Loucy (cell line): Measurements from ENCODE around the gene ATXN7L3B.
A peak's percentile ranks its signal among the peaks of the same experiment; 100 is the strongest.
"Not testable (repeated sequence)": the region's sequence is repeated elsewhere in the genome, so short reads cannot be mapped to it uniquely, and the experiment has no call there.

ENCODE experiments used
- H2AFZ ChIP-seq: fragments of 200-600 bp; sonication (generic); 2 replicates; pipeline ENCODE4 v1.6.0; 2016; ENCODE audit warnings: antibody characterized with exemption, mild to moderate bottlenecking, low read length, moderate library complexity
- H3F3A ChIP-seq: fragments of 200-600 bp; 2 replicates; pipeline ENCODE4 v1.6.0; 2016; ENCODE audit warnings: antibody characterized with exemption, low read depth, mild to moderate bottlenecking
- H3K27me3 ChIP-seq: fragments of 200-600 bp; sonication (generic); 2 replicates; pipeline ENCODE4 v1.6.1; 2014; ENCODE audit warnings: low read length, mild to moderate bottlenecking; ENCODE audit not compliant: insufficient read depth, poor library complexity, severe bottlenecking
- H3K36me3 ChIP-seq: fragments of 200-600 bp; sonication (generic); 2 replicates; pipeline ENCODE4 v1.6.1; 2016; ENCODE audit warnings: low read length; ENCODE audit not compliant: insufficient read depth
- H3K4me1 ChIP-seq: fragments of 200-600 bp; sonication (generic); 2 replicates; pipeline ENCODE4 v1.5.1; 2014; ENCODE audit warnings: low read length, mild to moderate bottlenecking; ENCODE audit not compliant: insufficient read depth, poor library complexity, severe bottlenecking
- H3K4me2 ChIP-seq: fragments of 200-600 bp; sonication (generic); 2 replicates; pipeline ENCODE4 v1.6.0; 2014; ENCODE audit warnings: antibody characterized with exemption, low read length, low read depth, mild to moderate bottlenecking; ENCODE audit not compliant: poor library complexity, severe bottlenecking
- H3K4me3 ChIP-seq: fragments of 200-600 bp; sonication (generic); 2 replicates; pipeline ENCODE4 v1.5.1; 2014; ENCODE audit warnings: low read length, mild to moderate bottlenecking, mixed read lengths; ENCODE audit not compliant: poor library complexity, severe bottlenecking
- H3K79me2 ChIP-seq: fragments of 200-600 bp; sonication (generic); 2 replicates; pipeline ENCODE4 v1.6.1; 2014; ENCODE audit warnings: low read length; ENCODE audit not compliant: insufficient read depth
- H3K9ac ChIP-seq: fragments of 200-600 bp; sonication (generic); 2 replicates; pipeline ENCODE4 v1.6.0; 2014; ENCODE audit warnings: mild to moderate bottlenecking, low read depth, low read length, moderate library complexity; ENCODE audit not compliant: poor library complexity, severe bottlenecking
- H3K9me2 ChIP-seq: fragments of 200-600 bp; sonication (generic); replicated peaks from 2 replicates; pipeline ENCODE4 v1.6.1; 2016; ENCODE audit warnings: low read depth, low read length, mixed read lengths
- H3K9me3 ChIP-seq: fragments of 200-600 bp; sonication (generic); 2 replicates; pipeline ENCODE4 v1.6.1; 2014; ENCODE audit warnings: mild to moderate bottlenecking, antibody characterized with exemption, low read length, low read depth; ENCODE audit not compliant: insufficient read depth
- H4K20me1 ChIP-seq: fragments of 200-600 bp; sonication (generic); 2 replicates; pipeline ENCODE4 v1.6.0; 2014; ENCODE audit warnings: antibody characterized with exemption, low read length, mild to moderate bottlenecking; ENCODE audit not compliant: insufficient read depth, poor library complexity, severe bottlenecking
- EZH2phosphoT487 ChIP-seq: fragments of 200-600 bp; IDR thresholded peaks from 2 replicates; pipeline ENCODE4 v1.6.1; 2018; ENCODE audit warnings: antibody characterized with exemption, mild to moderate bottlenecking, moderate library complexity, borderline replicate concordance
- TF ChIP-seq, protein P1 (sequence below): fragments of 200-600 bp; sonication (generic); conservative IDR thresholded peaks from 2 replicates; pipeline ENCODE4 v1.5.1; 2014; ENCODE audit warnings: mild to moderate bottlenecking, antibody characterized with exemption, low read length

ATXN7L3B gene

DNA sequence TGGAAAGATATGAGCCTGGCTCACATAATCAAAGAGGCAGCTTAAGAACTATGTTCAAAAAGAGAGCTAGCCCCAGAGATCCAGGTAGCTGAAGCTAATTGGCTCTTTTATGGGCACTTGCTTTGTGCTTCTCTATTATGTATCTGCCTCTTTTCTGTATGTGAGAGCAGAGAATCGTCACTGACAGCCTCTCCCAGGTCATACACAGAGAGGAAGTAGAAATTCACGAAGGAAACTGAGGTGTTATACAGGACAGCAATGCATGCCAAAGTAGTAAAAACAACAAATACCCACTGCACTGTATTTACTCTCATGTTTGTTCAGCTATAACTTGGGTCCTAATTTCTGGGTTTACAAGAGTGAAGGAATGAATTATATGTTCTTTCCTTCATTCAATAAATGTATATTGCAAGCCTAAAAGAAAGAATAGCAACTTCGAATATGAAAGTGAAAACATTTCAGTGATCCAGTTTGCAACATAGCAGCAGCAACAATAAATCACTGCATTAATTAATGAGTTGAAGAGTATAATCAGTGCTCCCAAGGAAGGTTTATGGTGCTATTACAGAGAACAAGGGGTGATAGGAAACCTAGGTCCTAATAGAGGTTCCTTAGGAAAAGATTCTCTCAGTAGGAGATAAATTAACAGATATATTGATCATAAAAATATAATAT lies 47.1 kb upstream of the ATXN7L3B start:
- Histone ChIP-seq H3K9ac (peak overlapping the region; percentile 32), H3F3A (no peaks in the 10 kb centered on the region), H3K4me1 (peaks cover 32% of the 10 kb centered on the region), H2AFZ (peak overlapping the region; percentile 93), H3K36me3 (no peaks in the 10 kb centered on the region), H3K9me3 (no peaks in the 10 kb centered on the region), H3K4me2 (peak overlapping the region; percentile 75), H3K27me3 (no peaks in the 10 kb centered on the region), H3K4me3 (peak overlapping the region; percentile 49), H4K20me1 (no peaks in the 10 kb centered on the region), H3K79me2 (no peaks in the 10 kb centered on the region), H3K9me2 (no peaks in the 10 kb centered on the region)
- no peak for TF ChIP-seq EZH2phosphoT487
- TF ChIP-seq, protein P1, sequence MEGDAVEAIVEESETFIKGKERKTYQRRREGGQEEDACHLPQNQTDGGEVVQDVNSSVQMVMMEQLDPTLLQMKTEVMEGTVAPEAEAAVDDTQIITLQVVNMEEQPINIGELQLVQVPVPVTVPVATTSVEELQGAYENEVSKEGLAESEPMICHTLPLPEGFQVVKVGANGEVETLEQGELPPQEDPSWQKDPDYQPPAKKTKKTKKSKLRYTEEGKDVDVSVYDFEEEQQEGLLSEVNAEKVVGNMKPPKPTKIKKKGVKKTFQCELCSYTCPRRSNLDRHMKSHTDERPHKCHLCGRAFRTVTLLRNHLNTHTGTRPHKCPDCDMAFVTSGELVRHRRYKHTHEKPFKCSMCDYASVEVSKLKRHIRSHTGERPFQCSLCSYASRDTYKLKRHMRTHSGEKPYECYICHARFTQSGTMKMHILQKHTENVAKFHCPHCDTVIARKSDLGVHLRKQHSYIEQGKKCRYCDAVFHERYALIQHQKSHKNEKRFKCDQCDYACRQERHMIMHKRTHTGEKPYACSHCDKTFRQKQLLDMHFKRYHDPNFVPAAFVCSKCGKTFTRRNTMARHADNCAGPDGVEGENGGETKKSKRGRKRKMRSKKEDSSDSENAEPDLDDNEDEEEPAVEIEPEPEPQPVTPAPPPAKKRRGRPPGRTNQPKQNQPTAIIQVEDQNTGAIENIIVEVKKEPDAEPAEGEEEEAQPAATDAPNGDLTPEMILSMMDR = no peak

DNA sequence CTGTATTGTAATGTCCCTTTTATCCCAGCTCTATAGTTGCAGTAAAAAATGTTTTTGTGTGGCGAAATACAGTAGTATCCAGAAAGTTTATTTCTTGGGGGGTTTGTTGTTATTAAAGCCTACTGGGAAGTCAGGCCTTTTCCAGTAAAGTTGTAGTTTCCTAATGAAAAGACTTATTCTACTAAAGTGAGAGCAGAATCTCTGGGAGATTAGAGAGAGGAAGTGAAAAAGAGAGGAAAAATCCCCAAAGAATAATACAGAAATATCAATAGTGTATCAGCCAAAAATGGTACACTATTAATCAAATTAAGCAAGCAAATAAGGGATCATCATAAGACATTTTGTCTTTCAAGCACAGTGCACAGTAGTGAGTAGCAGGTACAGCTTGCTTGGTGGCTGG lies 46.3 kb upstream of the ATXN7L3B start:
- Histone ChIP-seq H4K20me1 (no peaks in the 10 kb centered on the region), H3F3A (no peaks in the 10 kb centered on the region), H2AFZ (peak overlapping the region; percentile 63), H3K4me2 (peak overlapping the region; percentile 75), H3K4me3 (no peak overlapping the region), H3K9me3 (no peaks in the 10 kb centered on the region), H3K9ac (no peak overlapping the region), H3K4me1 (peaks cover 30% of the 10 kb centered on the region), H3K27me3 (no peaks in the 10 kb centered on the region), H3K79me2 (no peaks in the 10 kb centered on the region), H3K36me3 (no peaks in the 10 kb centered on the region), H3K9me2 (no peaks in the 10 kb centered on the region)
- TF ChIP-seq EZH2phosphoT487 = no peak
- TF ChIP-seq, protein P1 = no peak

DNA sequence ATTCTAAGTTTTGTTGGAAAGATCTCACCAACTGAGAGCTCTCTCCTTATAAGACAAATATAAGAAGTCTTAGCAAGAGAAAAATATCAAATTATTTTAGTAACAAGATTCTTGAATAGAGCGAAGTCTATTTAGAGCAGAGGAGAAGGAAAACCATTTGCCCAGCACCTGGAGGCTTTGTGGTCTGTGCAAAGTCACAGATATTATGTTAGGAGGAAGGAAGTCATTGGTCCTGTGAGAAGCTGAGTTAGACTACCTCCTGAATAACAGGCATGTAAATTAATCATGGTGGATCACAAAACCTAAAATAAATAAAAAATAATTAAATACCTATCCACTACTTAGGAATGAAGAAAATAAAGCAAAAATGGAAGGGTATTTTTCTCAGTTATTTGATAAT lies 38.4 kb upstream of the ATXN7L3B start:
- Histone ChIP-seq H3K9me3 (peaks cover 4% of the 10 kb centered on the region; the same call in 1 of the 2 replicates), H3K4me2 (peak overlapping the region; percentile 65), H4K20me1 (no peaks in the 10 kb centered on the region), H3K9me2 (no peaks in the 10 kb centered on the region), H3K36me3 (no peaks in the 10 kb centered on the region), H3K4me1 (peaks cover 33% of the 10 kb centered on the region), H3K27me3 (no peaks in the 10 kb centered on the region), H3K9ac (no peak overlapping the region), H2AFZ (no peak overlapping the region), H3F3A (no peaks in the 10 kb centered on the region), H3K4me3 (peak overlapping the region; percentile 22), H3K79me2 (no peaks in the 10 kb centered on the region)
- TF ChIP-seq EZH2phosphoT487 = no peak
- TF ChIP-seq, protein P1 = no peak

DNA sequence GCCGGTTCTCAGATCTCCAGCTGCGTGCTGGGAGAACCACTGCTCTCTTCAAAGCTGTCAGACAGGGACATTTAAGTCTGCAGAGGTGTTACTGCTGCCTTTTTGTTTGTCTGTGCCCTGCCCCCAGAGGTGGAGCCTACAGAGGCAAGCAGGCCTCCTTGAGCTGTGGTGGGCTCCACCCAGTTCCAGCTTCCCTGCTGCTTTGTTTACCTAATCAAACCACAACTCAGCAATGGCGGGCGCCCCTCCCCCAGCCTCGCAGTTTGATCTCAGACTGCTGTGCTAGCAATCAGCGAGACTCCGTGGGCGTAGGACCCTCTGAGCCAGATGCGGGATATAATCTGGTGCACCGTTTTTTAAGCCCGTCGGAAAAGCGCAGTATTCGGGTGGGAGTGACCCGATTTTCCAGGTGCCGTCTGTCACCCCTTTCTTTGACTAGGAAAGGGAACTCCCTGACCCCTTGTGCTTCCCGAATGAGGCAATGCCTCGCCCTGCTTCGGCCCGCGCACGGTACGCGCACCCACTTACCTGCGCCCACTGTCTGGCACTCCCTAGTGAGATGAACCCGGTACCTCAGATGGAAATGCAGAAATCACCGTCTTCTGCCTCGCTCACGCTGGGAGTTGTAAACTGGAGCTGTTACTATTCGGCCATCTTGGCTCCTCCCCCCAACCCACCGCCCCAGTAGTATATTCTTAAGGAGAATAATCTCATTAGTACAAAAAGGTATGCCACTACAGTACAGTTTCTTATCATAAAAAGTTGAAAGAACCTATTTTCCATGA lies 28.6 kb upstream of the ATXN7L3B start:
- H3K9me2 ChIP-seq, H3K4me1 ChIP-seq, H3K9me3 ChIP-seq, H3K36me3 ChIP-seq, H3K27me3 ChIP-seq, H3K4me2 ChIP-seq, H3K9ac ChIP-seq, H3F3A ChIP-seq, H3K79me2 ChIP-seq, H4K20me1 ChIP-seq, H2AFZ ChIP-seq, H3K4me3 ChIP-seq: not testable (repeated sequence)
